ENCODE results near the gene C11orf87. TPM values are rescaled to one million over a fixed set of nuclear protein-coding genes. Genes with fewer than 3 reads are reported as not detected.

Gene C11orf87
- total RNA-seq, 2 donors from 2014 or later, result not detected

DNA sequence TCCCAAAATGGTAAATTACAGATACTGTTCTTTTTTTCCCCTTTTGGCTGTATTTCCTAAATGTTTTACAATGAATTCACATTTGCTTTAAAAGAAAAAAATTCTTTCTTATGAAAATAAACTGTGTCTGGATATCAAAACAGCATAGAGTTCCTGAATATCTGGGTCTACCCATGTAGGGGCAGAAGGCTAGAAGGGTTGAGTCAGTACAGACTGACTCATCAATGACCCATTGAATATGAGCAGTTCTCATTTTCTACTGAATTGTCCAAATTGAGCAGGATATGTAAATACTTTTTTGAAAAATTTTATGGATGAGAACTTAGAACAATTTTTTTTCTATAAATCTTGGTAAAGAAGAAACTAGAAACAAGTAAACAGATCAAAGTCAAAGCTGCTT lies 16.3 kb upstream of the C11orf87 start:
- Histone ChIP-seq H3K4me1 (ENCODE audit: control insufficient read depth in 1 of 2, low read depth in 2 of 2) (no peaks in the 10 kb centered on the region), H3K4me3 (no peak overlapping the region), H3K27me3 (replicated peaks; ENCODE audit: insufficient read depth) (no peaks in the 10 kb centered on the region), H3K27ac (no peak overlapping the region), H3K36me3 (no peaks in the 10 kb centered on the region), H3K9me3 (no peaks in the 10 kb centered on the region)
- DNase-seq (ENCODE audit: low spot score) (no peak), ATAC-seq (ENCODE audit: insufficient number of reproducible peaks, low FRiP score, low read depth) (no peak)
- TF ChIP-seq CTCF (IDR thresholded peaks at IDR 0.05), result no peak

DNA sequence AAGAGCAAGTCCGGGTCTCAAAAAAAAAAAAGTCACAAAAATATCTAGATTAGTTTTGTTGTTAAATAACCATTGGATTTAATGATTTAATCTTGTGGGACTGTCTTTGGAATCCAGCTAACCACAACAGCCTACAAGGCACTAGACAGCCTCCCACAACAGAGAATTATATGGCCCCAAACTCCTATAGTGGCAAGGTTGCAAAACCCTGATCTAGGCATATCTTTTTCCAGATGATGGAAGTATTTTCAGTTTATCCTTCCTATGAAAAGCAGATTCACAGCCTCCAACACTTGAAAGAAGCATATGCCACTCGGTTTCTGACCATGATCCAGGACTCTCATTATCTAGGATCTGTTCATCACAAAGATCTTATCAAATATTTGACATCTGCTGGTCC lies 5.4 kb upstream of the C11orf87 start:
- ATAC-seq (ENCODE audit: insufficient number of reproducible peaks, low FRiP score, low read depth), result no peak

GRCh38 chr11:109422870-109423465 lies 978 bp downstream of the C11orf87 start:
- Histone ChIP-seq H3K4me1 (ENCODE audit: control insufficient read depth in 1 of 2, low read depth in 2 of 2) (peaks cover 8 to 21% of the 10 kb centered on the region in 2 donors), H3K36me3 (no peaks in the 10 kb centered on the region), H3K27ac (no peak overlapping the region), H3K4me3 (peak overlapping the region; percentile 63), H3K27me3 (replicated peaks; ENCODE audit: insufficient read depth) (no peaks in the 10 kb centered on the region), H3K9me3 (no peaks in the 10 kb centered on the region)
- TF ChIP-seq CTCF (IDR thresholded peaks at IDR 0.05), result no peak
- DNase-seq (ENCODE audit: low spot score) (no peak), ATAC-seq (ENCODE audit: insufficient number of reproducible peaks, low FRiP score, low read depth) (no peak)

More for the DNA sequence above, 5.4 kb upstream of the C11orf87 start:
- no peak for DNase-seq (ENCODE audit: low spot score)
- Histone ChIP-seq H3K4me1 (ENCODE audit: control insufficient read depth in 1 of 2, low read depth in 2 of 2) (no peaks in the 10 kb centered on the region), H3K36me3 (no peaks in the 10 kb centered on the region), H3K4me3 (no peak overlapping the region), H3K27ac (no peak overlapping the region), H3K9me3 (no peaks in the 10 kb centered on the region), H3K27me3 (replicated peaks; ENCODE audit: insufficient read depth) (no peaks in the 10 kb centered on the region)
- no peak for TF ChIP-seq CTCF (IDR thresholded peaks at IDR 0.05)

GRCh38 chr11:109423466-109424190 lies 1.6 kb downstream of the C11orf87 start:
- ATAC-seq (ENCODE audit: insufficient number of reproducible peaks, low FRiP score, low read depth) (no peak), DNase-seq (ENCODE audit: low spot score) (no peak)
- Histone ChIP-seq H3K27ac (no peak overlapping the region), H3K4me1 (ENCODE audit: control insufficient read depth in 1 of 2, low read depth in 2 of 2) (peaks cover 8 to 21% of the 10 kb centered on the region in 2 donors), H3K9me3 (no peaks in the 10 kb centered on the region), H3K27me3 (replicated peaks; ENCODE audit: insufficient read depth) (no peaks in the 10 kb centered on the region), H3K4me3 (peak overlapping the region; percentile 63), H3K36me3 (no peaks in the 10 kb centered on the region)
- no peak for TF ChIP-seq CTCF (IDR thresholded peaks at IDR 0.05)

- no peak for DNase-seq (ENCODE audit: low spot score)
- H3K27me3 ChIP-seq (replicated peaks; ENCODE audit: insufficient read depth), result no peaks in the 10 kb centered on the region
- no peaks in the 10 kb centered on the region for H3K36me3 ChIP-seq
- ATAC-seq (ENCODE audit: insufficient number of reproducible peaks, low FRiP score, low read depth), result no peak
- no peak overlapping the region for H3K27ac ChIP-seq
- no peak overlapping the region for H3K4me3 ChIP-seq
- no peak for TF ChIP-seq CTCF (IDR thresholded peaks at IDR 0.05)
- no peaks in the 10 kb centered on the region for H3K9me3 ChIP-seq
- peaks cover 8 to 21% of the 10 kb centered on the region in 2 donors for H3K4me1 ChIP-seq (ENCODE audit: control insufficient read depth in 1 of 2, low read depth in 2 of 2)
Measured at GRCh38 chr11:109424901-109425300, 2.9 kb downstream of the C11orf87 start.
